ENCODE data around the gene APOBR.
"Not testable (repeated sequence)": the region's sequence is repeated elsewhere in the genome, so short reads cannot be mapped to it uniquely, and the experiment has no call there.

Gene APOBR

DNA sequence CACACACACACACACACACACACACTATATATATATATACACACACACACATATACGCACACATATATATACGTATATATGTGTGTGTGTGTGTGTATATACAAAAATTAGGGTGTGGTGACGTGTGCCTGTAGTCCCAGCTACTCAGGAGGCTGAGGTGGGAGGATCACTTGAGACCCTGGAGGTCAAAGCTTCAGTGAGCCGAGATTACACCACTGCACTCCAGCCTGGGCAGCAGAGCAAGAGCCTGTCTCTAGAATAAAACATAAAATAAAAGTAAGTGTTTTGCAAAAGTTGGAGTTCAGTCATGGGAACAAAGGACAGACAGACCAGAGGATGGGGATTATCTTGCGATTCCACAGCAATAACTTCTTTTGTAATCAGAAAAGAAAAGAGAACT lies 33.5 kb downstream of the APOBR start:
- no peak for DNase-seq

DNA sequence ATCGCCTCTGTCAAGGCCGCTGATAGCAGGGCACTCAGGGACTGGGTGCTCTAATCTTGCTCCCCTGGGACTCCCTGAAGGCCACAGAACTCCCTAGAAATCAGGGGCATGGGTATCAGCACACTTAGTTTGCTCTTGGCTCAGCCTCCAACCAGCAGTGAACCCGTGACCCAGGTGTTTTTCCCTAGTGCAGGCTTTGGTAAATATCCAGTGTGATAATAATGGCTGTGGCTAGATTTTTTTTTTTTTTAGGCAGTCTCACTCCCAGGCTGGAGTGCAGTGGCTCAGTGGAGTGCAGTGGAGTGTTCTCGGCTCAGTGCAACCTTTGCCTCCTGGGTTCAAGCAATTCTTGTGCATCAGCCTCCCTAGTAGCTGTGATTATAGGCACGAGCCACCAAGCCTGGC lies 34.0 kb downstream of the APOBR start:
- no peak for DNase-seq

DNA sequence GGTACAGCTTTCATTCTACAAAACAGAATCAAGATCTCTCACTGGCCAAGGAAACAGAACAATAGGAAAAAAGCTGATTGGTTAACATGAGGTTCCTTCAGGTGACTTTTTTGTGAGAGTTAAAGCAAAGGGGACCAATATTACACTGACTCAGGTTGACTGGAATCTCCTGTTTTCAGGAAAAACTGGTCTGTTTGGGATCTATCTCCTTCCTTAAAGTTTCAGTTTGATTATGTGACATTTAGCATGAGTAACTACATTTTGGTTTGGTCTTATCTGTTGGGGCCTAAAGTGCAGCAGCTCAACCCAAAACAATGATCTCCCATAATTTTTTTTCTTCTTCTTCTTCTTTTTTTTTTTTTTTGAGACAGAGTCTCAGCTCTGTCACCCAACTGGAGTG lies 34.7 kb downstream of the APOBR start:
- no peak for DNase-seq

DNA sequence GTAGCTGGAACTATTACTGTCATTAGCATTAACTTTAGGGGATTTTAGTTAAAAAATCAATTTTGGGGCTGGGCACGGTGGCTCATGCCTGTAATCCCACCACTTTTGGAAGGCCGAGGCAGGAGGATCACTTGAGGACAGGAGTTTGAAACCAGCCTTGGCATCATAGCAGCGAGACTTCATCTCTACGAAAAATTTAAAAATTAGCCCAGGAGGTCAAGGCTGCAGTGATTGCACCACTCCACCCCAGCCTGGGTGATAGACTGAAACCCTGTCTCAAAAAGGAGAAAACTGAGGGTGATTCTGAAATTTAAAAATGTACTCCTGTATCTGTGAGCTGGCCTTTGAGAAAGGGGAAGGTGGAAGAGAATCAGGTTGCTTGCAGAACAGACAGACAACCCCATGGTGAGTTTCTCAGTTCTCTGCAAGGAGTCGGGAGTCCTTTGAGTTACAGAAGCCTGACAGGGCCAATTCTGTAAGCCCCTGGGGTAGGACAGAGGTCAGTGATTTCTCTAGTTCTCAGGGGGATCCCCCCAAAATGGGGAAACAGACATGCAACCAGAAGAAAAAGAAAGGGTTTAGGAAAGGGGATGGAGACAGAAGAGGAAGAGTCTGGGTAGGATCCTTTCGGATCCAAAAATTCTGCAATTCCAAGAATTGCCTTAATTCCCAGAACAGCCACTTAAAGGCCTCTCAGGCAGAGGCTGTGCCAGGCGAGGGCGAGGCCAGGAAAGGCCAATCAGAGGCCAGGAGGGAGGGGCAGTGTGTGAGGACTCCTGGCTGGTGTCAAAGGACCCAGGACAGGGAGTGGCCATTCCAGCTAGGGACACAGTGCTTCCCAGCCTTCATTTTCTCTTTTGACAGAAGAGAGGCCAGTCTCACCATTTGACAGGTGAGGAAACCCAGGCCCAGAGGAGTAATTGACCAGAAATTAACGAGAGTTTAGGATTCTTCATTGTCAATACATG lies 37.6 kb downstream of the APOBR start:
- DNase-seq, result peak in 1 of 2 experiments; percentile 33

DNA sequence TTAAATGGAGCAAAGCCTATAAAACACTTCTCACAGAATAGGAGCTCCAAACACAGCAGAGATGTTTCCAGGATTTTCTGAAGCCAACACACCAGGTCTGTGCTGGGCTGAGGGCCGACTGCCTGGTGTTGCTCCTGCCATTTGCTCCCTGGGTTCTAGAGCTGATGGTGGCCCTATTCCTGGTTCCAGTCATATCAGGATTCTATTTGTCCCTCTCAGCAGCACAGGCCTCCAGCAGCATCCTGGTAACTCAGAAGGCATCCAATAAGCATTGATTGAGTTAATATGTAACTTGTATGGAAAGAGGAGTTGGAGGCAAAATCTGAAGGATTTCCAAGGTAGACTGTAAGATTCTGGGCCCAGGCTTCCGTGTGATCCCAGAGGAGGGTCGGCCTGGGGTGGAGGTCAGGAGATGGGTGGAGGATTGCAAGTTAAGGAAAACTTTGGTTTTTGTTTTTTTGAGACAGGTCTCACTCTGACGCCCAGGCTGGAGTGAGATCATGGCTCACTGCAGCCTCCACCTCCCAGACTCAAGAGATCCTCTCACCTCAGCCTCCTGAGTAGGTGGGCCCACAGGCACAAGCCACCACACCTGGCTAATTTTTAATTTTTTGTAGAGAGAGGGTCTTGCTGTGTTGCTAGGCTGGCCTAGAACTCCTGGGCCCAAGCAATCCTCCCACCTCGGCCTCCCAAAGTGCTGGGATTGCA lies 38.7 kb downstream of the APOBR start:
- DNase-seq, result no peak

DNA sequence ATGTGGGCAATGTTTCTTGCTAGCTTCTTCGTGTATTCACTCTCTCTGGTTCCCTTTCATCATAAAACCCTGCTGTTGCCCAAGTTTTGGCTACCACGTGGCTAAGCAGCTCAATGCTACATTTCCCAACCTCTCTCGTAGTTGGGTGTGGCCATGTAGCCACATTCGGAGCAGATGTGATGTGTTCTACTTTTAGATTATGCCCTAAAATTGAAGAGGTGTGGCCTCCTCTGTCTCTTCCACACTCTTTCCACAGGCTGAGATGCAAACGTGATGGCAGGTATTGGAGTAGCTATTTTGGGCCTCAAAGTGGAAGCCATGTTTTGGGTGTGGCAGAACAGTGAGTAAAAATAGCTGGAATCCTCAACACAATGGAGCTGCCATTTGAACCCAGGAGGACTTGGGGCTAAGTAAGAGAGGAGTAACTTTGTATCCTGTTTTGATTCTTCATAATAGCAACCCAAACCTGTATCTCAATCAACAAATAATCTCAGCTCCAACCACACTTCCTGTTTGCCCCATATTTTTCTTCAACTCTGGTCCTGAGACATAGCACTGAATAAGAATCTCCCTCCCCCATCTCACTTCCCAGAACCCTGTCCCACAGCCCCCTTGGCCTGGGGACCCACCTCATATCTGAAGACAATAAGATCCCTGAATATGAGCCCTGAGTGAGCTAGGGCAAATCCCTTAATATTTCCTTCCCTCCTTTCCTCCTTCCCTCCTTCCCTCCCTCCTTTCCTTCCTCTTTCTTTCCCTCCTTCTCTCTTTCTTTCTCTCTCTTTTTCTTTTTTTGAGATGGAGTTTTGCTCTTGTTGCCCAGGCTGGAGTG lies 40.3 kb downstream of the APOBR start:
- DNase-seq, result no peak

DNA sequence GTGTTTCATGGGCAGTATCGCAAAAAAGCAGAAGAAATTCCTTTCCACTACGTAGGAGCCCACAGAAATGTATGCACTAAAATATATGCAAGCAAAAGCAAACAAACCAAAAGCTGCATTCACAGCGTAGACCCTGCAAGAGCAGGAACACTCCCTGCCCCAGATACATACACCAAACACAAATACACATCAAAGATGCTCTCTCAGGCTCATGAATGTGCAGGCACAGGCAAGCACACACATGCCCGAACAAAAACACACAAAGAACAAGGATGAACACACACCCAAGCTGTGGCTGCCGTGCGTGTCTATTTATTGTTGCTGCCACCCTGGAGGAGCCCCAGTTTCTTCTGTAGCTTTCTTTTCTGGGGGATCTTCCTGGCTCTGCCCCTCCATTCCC lies 42.6 kb downstream of the APOBR start:
- DNase-seq, result no peak

DNA sequence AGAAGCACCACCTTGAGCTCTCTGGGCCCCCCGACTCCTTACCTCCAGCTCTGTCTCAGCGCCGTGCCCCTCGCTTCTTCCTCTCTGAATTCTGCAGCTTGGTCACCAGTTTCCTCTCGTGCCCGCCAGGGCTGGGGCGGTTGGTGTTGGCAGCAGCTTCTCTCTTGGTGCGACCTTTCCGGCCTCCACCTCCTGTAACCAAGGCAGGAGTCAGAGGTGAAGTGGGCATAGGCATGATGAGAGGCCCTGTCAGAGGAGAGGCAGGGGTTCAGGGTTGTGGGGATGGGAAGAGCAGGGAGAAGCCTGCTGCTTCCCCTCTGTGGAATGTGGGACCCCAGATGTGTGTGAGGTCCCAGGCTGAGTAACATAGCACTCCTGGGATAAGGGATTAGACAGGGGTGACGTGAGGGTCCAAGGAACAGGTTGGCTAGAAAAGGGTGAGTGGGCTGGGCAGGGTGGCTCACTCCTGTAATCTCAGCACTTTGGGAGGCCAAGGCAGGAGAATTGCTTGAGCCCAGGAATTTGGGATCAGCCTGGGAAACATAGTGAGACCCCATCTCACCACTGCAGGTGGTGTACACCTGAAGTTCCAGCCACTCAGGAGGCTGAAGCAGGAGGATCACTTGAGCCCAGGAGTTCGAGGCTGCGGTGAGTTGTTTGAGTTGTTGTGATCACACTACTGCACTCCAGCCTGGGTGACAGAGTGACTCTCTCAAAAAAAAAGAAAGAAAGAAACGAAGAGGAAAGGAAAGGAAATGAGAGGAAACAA lies 43.7 kb downstream of the APOBR start:
- DNase-seq, result no peak

DNA sequence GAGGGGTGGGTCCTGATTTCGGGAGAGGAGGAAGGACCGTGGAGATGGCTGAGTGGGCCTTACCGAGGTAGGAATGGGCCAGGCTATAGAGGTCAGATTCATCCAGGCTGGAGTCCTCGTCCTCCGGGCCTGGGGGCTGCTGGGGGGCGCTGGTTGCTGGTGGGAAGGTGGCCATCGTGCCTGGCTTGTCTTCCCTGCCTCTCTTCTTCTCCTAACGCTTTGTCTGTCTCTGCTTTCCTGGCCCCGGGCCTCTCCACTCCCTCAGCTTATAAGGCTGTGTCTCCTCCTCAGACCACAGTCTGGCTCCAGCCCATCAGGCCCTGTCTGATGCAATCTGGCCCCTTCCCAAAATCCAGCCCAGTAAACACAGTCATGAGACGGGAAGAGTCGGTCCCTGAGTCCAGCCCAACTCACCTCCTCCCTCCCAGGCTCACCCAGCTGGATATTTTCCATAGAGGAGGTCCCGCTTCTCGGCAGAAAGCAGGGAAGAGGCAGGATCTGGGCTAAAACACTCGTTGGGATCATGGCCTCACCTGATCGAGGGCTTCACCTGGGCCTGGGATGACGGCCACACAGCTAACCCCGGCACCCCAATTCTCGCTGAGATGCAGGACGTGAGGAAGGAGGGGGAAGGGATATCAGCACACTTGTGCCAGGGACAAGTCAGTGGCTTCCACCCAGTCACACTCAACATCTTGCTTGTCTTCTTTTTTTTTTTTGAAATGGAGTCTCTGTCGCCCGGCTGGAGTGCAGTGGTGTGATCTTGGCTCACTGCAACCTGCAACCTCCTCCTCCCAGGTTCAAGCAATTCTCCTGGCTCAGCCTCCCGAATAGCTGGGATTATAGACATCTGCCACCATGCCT lies 44.5 kb downstream of the APOBR start, which contains the start of gene NUPR1:
NUPR1 (minus strand) TSS at position 242 of the 864 bp plus-strand sequence; CDS start at position 175, 67 bp downstream.
- peak; percentile 37 to 68 for DNase-seq

DNA sequence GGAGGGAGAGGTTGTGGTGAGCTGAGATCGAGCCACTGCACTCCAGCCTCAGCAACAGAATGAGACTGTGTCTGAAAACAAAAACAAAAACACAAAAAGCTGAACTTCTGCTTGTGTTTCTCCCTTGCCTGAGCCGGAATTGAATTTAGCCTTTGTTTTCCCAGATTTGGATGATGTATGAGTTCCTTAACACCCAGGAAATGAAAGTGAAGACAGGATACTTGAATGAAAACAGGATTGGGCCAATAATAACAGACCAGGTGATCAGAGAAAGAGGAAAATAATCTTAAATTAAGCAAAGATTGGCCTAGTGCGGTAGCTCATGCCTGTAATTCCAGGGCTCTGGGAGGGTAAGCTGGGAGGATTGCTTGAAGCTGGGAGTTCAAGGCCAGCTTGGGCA lies 45.9 kb downstream of the APOBR start:
- DNase-seq, result no peak

DNA sequence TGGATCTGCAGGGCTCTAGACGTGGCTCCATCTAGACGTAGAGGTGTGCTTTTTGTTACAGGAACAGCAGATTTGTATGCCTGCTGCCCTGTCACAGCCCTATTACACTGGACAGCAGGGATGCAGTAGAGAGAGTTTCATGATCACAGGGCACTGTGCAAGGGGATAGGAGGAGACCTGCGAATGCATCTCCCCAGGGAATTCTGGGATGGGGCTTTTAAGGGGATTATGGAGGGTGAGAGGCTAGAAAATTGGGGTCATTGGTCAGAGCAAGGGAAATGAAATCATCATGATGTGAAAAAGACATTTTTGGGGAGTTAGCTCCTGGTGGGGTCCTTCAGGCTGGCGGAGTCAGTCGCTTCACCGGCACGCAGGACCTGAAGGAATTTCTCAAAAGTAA lies 48.2 kb downstream of the APOBR start:
- DNase-seq, result no peak

DNA sequence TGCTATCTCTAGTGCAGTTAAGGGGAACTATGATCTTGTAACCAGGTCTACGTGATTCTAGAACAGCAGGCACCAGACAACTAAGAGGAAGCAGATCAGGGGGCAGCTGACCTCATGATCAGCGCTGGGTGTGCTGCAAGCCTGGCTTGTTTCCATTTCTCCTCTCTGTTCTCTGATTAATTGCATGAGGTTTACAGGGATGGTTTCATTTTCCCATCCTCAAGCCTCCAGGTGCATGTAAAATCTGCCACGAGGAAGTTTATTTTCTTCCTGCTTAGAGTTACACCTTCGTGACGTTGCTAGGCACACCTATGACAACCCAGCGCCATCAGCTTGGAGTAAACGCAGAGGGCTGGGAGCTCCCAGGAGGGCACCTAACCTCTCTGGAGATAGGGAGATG lies 48.6 kb downstream of the APOBR start:
- no peak for DNase-seq

DNA sequence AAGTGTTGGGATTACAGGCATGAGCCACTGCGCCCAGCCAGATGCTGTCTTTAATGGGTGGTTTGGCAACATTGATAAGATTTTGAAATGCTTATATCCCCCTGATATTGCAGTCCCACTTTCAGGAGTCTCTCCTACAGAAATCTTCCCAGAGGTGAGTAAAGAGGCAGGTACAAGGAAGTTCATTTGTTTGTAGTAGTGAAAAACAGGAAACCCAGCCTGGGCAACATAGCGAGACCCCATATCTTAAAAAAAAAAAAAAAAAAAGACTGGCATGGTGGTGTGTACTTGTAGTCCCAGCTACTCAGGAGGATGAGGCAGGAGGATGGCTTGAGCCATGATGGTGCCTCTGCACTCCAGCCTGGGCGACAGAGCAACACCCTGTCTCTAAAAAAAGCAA lies 50.6 kb downstream of the APOBR start:
- no peak for DNase-seq

DNA sequence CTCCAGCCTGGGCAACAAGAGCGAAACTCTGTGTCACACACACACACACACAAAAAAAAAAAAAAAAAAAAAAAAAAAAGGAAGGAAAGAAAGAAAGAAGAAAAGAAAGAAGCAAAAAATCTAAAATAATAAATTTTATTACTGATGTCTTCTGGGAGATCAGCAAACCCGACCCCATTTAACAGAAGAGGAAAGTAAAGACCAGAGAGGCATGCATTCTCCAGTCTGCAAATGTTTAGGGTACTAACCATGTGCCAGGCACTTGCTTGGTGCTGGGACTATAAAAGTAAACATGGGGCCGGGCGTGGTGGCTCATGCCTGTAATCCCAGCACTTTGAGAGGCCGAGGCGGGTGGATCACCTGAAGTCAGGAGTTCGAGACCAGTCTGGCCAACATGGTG lies 51.5 kb downstream of the APOBR start:
- DNase-seq, result not testable (repeated sequence)

DNA sequence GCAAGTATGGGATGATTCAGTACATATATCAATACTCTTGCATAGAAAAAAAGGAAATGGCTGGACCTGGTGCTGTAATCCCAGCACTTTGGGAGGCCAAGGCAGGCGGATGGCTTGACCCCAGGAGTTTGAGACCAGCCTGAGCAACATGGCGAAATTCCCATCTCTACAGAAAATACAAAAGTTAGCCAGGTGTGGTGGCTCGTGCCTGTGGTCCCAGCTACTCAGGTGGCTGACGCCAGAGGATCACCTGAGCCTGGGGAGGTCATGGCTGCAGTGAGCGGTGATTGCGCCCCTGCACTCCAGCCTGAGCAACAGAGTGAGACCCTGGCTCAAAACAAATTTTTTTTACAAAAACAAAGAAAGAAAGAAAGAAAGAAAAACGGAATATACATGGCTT lies 52.2 kb downstream of the APOBR start:
- no peak for DNase-seq

DNA sequence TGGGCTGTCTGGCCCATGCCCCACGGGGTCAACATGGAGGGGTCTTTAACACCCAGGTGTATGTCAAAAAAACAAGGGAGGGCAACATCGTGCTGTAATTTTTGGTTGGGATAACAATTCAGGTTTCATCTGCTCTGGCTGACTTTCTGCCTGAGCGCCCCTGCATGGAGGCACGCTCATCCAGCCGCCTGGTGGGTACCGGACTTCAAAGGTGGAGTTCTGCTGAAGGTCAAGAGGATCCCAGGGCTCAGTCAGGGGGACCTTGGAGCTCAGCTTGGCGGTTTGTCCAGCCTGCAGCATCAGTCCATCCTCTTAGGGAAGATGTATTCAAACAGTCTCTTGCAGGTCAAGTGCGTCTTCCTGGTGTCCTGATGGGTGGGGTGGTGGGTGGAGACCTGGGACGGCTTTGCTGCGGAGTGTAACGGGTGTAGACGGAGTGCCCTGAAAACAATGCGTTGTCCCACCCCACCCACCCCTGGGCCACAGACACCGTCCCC lies 53.9 kb downstream of the APOBR start:
- DNase-seq, result no peak
